Measurements from ENCODE around the gene CHORDC1. TPM values are rescaled to one million over a fixed set of nuclear protein-coding genes. Genes with fewer than 3 reads are reported as not detected.
"Not testable (repeated sequence)": the region's sequence is repeated elsewhere in the genome, so short reads cannot be mapped to it uniquely, and the experiment has no call there.

CHORDC1 gene
- total RNA-seq, 1 donor from 2014 or later, result 36.7 TPM

- Histone ChIP-seq H3K9me3 (no peaks in the 10 kb centered on the region), H3K36me3 (peaks cover 4% of the 10 kb centered on the region), H3K27ac (no peak overlapping the region), H3K4me3 (no peak overlapping the region), H3K27me3 (ENCODE audit: low read depth) (no peaks in the 10 kb centered on the region), H3K4me1 (peaks cover 21% of the 10 kb centered on the region)
- ATAC-seq, result no peak
- intact Hi-C loops (cut with DNase I), result no loop called here
- DNase-seq, result peak; percentile 36
- TF ChIP-seq CTCF (IDR thresholded peaks at IDR 0.05), result no peak
Observed at GRCh38 chr11:90218606-90219005, 4.2 kb downstream of the CHORDC1 start.

- H3K4me1 ChIP-seq, result peaks cover 14% of the 10 kb centered on the region
- no peak overlapping the region for H3K27ac ChIP-seq
- no peak for DNase-seq
- no peak overlapping the region for H3K4me3 ChIP-seq
- no peaks in the 10 kb centered on the region for H3K27me3 ChIP-seq (ENCODE audit: low read depth)
- no peak for ATAC-seq
- H3K36me3 ChIP-seq, result peaks cover 24% of the 10 kb centered on the region
- H3K9me3 ChIP-seq, result no peaks in the 10 kb centered on the region
- intact Hi-C loops (cut with DNase I), result no loop called here
- TF ChIP-seq CTCF (IDR thresholded peaks at IDR 0.05), result no peak
Observed at GRCh38 chr11:90216611-90217010, 6.2 kb downstream of the CHORDC1 start.

- TF ChIP-seq CTCF (IDR thresholded peaks at IDR 0.05), result no peak
- ATAC-seq (no peak), DNase-seq (no peak)
- H3K27ac ChIP-seq, result no peak overlapping the region
- no peak overlapping the region for H3K4me3 ChIP-seq
- H3K9me3 ChIP-seq, result no peaks in the 10 kb centered on the region
- H3K36me3 ChIP-seq, result peaks cover 55% of the 10 kb centered on the region
- intact Hi-C loops (cut with DNase I), result no loop called here
- H3K4me1 ChIP-seq, result no peaks in the 10 kb centered on the region
- no peaks in the 10 kb centered on the region for H3K27me3 ChIP-seq (ENCODE audit: low read depth)
Observed at GRCh38 chr11:90213322-90213721, 9.5 kb downstream of the CHORDC1 start.

- peaks cover 97% of the 10 kb centered on the region for H3K36me3 ChIP-seq
- TF ChIP-seq CTCF (IDR thresholded peaks at IDR 0.05), result no peak
Observed at GRCh38 chr11:90208857-90209256, 14.0 kb downstream of the CHORDC1 start.

GRCh38 chr11:90207992-90208391, 14.9 kb downstream of the CHORDC1 start:
- H3K36me3 ChIP-seq, result peaks cover 97% of the 10 kb centered on the region
- H3K27ac ChIP-seq; H3K27me3 ChIP-seq (ENCODE audit: low read depth); DNase-seq; intact Hi-C loops (cut with DNase I); H3K4me1 ChIP-seq; ATAC-seq; H3K4me3 ChIP-seq; H3K9me3 ChIP-seq: not testable (repeated sequence)

More at GRCh38 chr11:90208857-90209256, 14.0 kb downstream of the CHORDC1 start:
- no peaks in the 10 kb centered on the region for H3K9me3 ChIP-seq
- DNase-seq, result no peak
- H3K27ac ChIP-seq, result no peak overlapping the region
- H3K4me1 ChIP-seq, result no peaks in the 10 kb centered on the region
- intact Hi-C loops (cut with DNase I), result no loop called here
- no peaks in the 10 kb centered on the region for H3K27me3 ChIP-seq (ENCODE audit: low read depth)
- H3K4me3 ChIP-seq, result no peak overlapping the region
- no peak for ATAC-seq

- peak; percentile 85 for TF ChIP-seq CTCF (IDR thresholded peaks at IDR 0.05)
- no peak for DNase-seq
Observed at GRCh38 chr11:90204832-90205646, 17.8 kb downstream of the CHORDC1 start.

More at GRCh38 chr11:90204832-90205646, 17.8 kb downstream of the CHORDC1 start:
- intact Hi-C loops (cut with DNase I), result no loop called here
- Histone ChIP-seq H3K27me3 (ENCODE audit: low read depth) (no peaks in the 10 kb centered on the region), H3K9me3 (no peaks in the 10 kb centered on the region), H3K27ac (no peak overlapping the region), H3K36me3 (peaks cover 93% of the 10 kb centered on the region), H3K4me1 (no peaks in the 10 kb centered on the region), H3K4me3 (no peak overlapping the region)
- peak; percentile 74 to 77 for ATAC-seq

Data from lower lobe of right lung (tissue), 2 donors.